D721Med (cell line): ENCODE results near the gene BRD4.

Experiments
- DNase-seq: peaks from one replicate; pipeline ENCODE4 v3.0.0; 2011; ENCODE audit warnings: low spot score; ENCODE audit not compliant: insufficient read length
- FAIRE-seq: peaks from 2 replicates; lab custom pipeline; 2011; peaks lifted over from hg19 to GRCh38; lab: Jason Lieb, UNC
- CTCF ChIP-seq: IDR thresholded peaks from 2 replicates; pipeline ENCODE4 v1.5.1; 2012; ENCODE audit warnings: mild to moderate bottlenecking, control low read depth; ENCODE audit not compliant: insufficient read depth; ENCODE audit errors: missing control alignments

Gene BRD4

GRCh38 chr19:15210323-15210781 is 122.0 kb downstream of the BRD4 start:
- no peak for TF ChIP-seq CTCF
- DNase-seq (no peak), FAIRE-seq (no peak)

GRCh38 chr19:15201374-15202023 is 130.8 kb downstream of the BRD4 start:
- no peak for FAIRE-seq
- no peak for DNase-seq
- no peak for TF ChIP-seq CTCF

- FAIRE-seq (no peak), DNase-seq (peak; percentile 43)
- no peak for TF ChIP-seq CTCF
These were observed 131.6 kb downstream of the BRD4 start, which contains the start of gene NOTCH3 for GRCh38 chr19:15200553-15201364. Gene NOTCH3 (minus strand): TSS chr19:15200995. CDS start chr19:15200905, 90 bp downstream.

GRCh38 chr19:15199661-15200552 is 132.4 kb downstream of the BRD4 start:
- DNase-seq (peak; percentile 61), FAIRE-seq (no peak)
- TF ChIP-seq CTCF, result no peak

- no peak for FAIRE-seq
- no peak for DNase-seq
- TF ChIP-seq CTCF, result no peak
These were observed 133.2 kb downstream of the BRD4 start for GRCh38 chr19:15198951-15199660.

GRCh38 chr19:15197942-15198341 is 134.4 kb downstream of the BRD4 start:
- no peak for TF ChIP-seq CTCF
- DNase-seq, result no peak
- FAIRE-seq, result no peak
